Activated naive CD8-positive, alpha-beta T cell treated with anti-CD3 and anti-CD28 coated beads, Interleukin-2, amount 50 U/mL, for 24 hours (primary cell): ENCODE results near the gene TMEM178B.

Experiments used
- ATAC-seq: fragments of 150-1000 bp; cut with Tn5 transposase; one replicate; pipeline ENCODE4 v1.10.0; 2021
- DNase-seq: peaks from one replicate; pipeline ENCODE4 v3.0.0; 2021
- H3K27ac Mint-ChIP-seq: one replicate; pipeline ENCODE4 v1.8.0; 2021; ENCODE audit warnings: mild to moderate bottlenecking, mixed read lengths
- H3K27me3 Mint-ChIP-seq: one replicate; pipeline ENCODE4 v1.8.0; 2021; ENCODE audit warnings: mixed read lengths
- H3K36me3 Mint-ChIP-seq: one replicate; pipeline ENCODE4 v1.8.0; 2021; ENCODE audit warnings: low read depth, mixed read lengths
- H3K4me1 Mint-ChIP-seq: one replicate; pipeline ENCODE4 v1.8.0; 2021; ENCODE audit warnings: mixed read lengths
- H3K4me3 Mint-ChIP-seq: one replicate; pipeline ENCODE4 v1.8.0; 2021; ENCODE audit warnings: mild to moderate bottlenecking, moderate library complexity, mixed read lengths
- H3K9me3 Mint-ChIP-seq: one replicate; pipeline ENCODE4 v1.8.0; 2021; ENCODE audit warnings: mixed read lengths

The TMEM178B gene

DNA sequence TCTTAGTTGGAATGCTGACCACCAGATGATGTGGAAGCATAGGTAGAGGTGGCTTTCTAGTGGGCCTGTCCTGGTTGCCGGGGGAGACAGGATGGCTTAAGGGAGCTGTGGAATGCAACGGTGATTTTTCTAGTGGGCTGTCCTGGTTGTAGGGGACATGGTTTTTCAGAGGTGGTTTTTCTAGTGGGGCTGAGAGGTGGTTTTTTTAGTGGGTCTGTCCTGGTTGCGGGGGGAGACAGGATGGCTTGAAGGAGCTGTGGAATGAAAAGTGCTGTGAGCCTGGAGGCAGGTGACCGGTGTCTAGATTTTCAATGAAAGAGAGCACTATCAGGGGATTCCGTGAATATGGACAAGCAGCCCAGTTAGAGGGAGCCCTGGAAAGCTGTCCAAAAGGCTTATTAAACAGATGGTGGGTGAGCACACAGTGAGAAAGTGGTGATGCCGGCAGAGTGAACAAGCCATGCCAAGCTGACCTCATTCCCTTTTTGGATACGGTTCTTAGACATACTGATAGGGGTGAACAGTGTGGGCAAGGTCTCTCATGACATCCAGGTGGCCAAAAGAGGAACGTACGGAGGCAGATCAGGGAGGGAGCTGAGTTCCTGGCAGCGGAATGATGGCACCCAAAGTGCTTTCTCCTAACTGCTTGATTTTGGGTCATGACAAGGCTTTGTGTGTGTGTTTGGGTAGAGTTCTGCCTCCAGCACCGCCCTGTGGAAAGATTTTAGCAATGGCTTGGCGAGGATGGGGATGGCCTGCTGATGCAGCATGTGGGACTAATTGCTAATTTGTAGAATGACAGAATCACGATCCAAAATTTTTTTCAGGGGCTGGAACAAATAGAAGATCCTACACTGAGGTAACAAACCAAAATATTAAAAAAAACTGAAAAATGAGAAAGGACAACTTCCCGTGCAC lies 126.6 kb downstream of the TMEM178B start:
- Mint-ChIP-seq H3K9me3 (no peaks in the 10 kb centered on the region), H3K4me3 (no peak overlapping the region), H3K4me1 (no peaks in the 10 kb centered on the region), H3K27me3 (peaks cover 25% of the 10 kb centered on the region), H3K27ac (no peak overlapping the region), H3K36me3 (no peaks in the 10 kb centered on the region)
- DNase-seq (no peak), ATAC-seq (no peak)

GRCh38 chr7:141201145-141201885 lies 127.5 kb downstream of the TMEM178B start:
- Mint-ChIP-seq H3K4me3 (no peak overlapping the region), H3K4me1 (no peaks in the 10 kb centered on the region), H3K36me3 (no peaks in the 10 kb centered on the region), H3K27ac (no peak overlapping the region), H3K27me3 (peaks cover 25% of the 10 kb centered on the region), H3K9me3 (no peaks in the 10 kb centered on the region)
- ATAC-seq (no peak), DNase-seq (no peak)

GRCh38 chr7:141202535-141202934 lies 128.7 kb downstream of the TMEM178B start:
- H3K27ac Mint-ChIP-seq, result no peak overlapping the region
- H3K27me3 Mint-ChIP-seq, result peaks cover 25% of the 10 kb centered on the region
- H3K9me3 Mint-ChIP-seq, result no peaks in the 10 kb centered on the region
- no peak for ATAC-seq
- no peak overlapping the region for H3K4me3 Mint-ChIP-seq
- no peaks in the 10 kb centered on the region for H3K4me1 Mint-ChIP-seq
- DNase-seq, result no peak
- H3K36me3 Mint-ChIP-seq, result no peaks in the 10 kb centered on the region

DNA sequence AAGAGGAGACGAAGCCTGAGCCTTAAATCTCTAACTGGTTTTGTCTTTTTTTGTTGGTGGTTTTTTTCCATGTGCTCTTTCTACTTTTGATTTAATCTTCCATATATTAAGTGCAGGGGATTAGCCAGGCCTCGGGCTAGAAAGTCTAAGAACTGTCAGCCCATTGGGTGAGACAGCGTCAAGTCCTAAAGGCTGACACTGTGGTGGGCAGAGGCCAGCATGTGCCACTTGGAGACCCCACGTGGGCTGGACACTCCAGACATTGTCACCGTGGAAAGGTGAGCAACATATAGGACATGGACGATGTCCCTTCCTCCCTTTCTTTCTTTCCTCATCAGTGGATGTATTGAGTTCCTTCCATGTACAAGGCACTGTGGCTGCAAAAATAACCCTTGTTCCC lies 129.3 kb downstream of the TMEM178B start:
- no peaks in the 10 kb centered on the region for H3K36me3 Mint-ChIP-seq
- no peak overlapping the region for H3K4me3 Mint-ChIP-seq
- no peaks in the 10 kb centered on the region for H3K9me3 Mint-ChIP-seq
- DNase-seq (no peak), ATAC-seq (no peak)
- H3K4me1 Mint-ChIP-seq, result no peaks in the 10 kb centered on the region
- peaks cover 25% of the 10 kb centered on the region for H3K27me3 Mint-ChIP-seq
- no peak overlapping the region for H3K27ac Mint-ChIP-seq

DNA sequence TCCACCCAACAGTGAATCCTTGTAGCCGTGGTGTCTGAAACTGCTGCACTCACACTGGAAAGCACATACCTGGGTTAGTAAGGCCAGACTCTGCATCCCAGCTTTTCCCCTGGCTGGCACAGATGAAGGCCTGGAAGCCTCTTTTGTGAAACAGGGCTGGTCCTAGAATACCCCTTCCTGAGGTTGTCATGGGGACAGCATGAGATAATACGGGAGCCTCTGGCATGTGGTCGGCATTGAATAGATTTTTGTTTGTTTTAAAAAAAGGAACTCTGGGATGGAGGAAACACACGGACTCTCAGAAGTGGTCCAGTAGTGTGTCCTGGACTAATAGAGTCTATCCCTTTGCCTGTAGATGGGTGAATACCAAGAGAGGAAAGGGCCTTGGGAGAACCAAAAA lies 129.7 kb downstream of the TMEM178B start:
- Mint-ChIP-seq H3K27ac (no peak overlapping the region), H3K4me1 (no peaks in the 10 kb centered on the region)
- ATAC-seq, result no peak

DNA sequence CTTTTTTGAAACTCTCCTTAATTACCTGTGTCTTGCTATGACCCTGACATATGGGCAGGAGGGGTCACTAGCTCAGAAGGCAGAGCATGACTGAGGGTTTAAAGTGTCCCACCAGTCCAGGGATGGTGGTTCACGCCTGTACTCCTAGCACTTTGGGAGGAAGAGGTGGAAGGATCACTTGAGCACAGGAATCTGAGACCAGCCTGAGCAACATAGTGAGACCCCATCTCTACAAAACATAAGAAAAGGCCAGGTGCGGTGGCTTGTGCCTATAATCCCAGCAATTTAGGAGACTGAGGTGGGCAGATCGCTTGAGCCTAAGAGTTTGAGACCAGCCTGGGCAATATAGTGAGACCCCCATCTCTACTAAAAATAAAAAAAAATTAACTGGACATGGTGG lies 133.8 kb downstream of the TMEM178B start:
- Mint-ChIP-seq H3K9me3 (no peaks in the 10 kb centered on the region), H3K27ac (no peak overlapping the region), H3K4me3 (no peak overlapping the region), H3K27me3 (peaks cover 13% of the 10 kb centered on the region), H3K4me1 (no peaks in the 10 kb centered on the region), H3K36me3 (no peaks in the 10 kb centered on the region)
- no peak for DNase-seq
- no peak for ATAC-seq

More for the DNA sequence above, 129.7 kb downstream of the TMEM178B start:
- DNase-seq, result no peak
- no peaks in the 10 kb centered on the region for H3K9me3 Mint-ChIP-seq
- no peaks in the 10 kb centered on the region for H3K36me3 Mint-ChIP-seq
- H3K27me3 Mint-ChIP-seq, result peaks cover 24% of the 10 kb centered on the region
- no peak overlapping the region for H3K4me3 Mint-ChIP-seq

DNA sequence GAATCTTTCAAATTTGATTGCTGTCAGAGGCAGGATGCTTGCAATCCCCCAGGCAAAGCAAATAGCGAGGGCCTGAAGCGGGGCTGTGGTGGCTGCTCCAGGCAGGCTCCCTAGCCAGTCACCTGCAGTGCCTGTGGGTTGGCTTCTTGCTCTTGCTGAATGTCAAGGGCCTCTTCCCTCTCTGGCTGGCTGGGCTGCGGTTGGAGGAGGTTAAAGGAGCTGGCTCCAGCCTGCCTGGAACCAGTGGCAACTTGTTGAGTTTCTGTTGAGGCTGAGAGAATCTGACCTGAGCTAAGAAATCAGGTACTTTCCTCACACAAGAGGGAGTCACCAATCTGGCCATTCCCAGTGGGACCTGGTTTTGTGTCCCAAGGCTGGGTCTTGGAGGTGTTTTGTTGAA lies 134.7 kb downstream of the TMEM178B start:
- Mint-ChIP-seq H3K27me3 (peaks cover 7% of the 10 kb centered on the region), H3K27ac (no peak overlapping the region), H3K4me3 (no peak overlapping the region), H3K36me3 (no peaks in the 10 kb centered on the region), H3K9me3 (no peaks in the 10 kb centered on the region), H3K4me1 (no peaks in the 10 kb centered on the region)
- DNase-seq, result no peak
- no peak for ATAC-seq

- DNase-seq (no peak), ATAC-seq (no peak)
- no peak overlapping the region for H3K4me3 Mint-ChIP-seq
- H3K4me1 Mint-ChIP-seq, result no peaks in the 10 kb centered on the region
- H3K36me3 Mint-ChIP-seq, result no peaks in the 10 kb centered on the region
- H3K27me3 Mint-ChIP-seq, result peaks cover 7% of the 10 kb centered on the region
- H3K27ac Mint-ChIP-seq, result no peak overlapping the region
- H3K9me3 Mint-ChIP-seq, result no peaks in the 10 kb centered on the region
Measured at GRCh38 chr7:141209454-141209853, 135.6 kb downstream of the TMEM178B start.

DNA sequence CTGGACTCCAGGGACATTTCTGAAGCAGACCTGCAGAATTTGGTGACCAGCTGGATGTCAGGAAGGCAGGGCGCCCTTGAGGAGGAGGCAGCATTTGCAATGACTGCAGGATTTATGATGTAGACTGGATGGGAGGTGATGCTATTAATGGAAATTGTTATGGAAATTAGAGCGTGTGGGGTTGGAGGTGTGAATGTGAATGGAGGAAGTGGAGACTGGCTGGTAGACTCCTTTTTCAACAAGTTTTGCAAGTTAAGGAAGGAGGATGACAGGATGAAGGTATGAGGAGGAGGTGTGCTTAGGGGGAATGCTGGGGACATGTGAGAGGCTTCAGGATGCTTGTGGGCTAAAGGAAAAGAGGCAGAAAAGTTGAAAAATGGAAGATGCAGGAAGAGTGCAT lies 137.0 kb downstream of the TMEM178B start:
- no peak for ATAC-seq
- DNase-seq, result no peak
- no peaks in the 10 kb centered on the region for H3K9me3 Mint-ChIP-seq
- no peaks in the 10 kb centered on the region for H3K36me3 Mint-ChIP-seq
- peaks cover 9% of the 10 kb centered on the region for H3K27me3 Mint-ChIP-seq
- H3K4me3 Mint-ChIP-seq, result no peak overlapping the region
- no peaks in the 10 kb centered on the region for H3K4me1 Mint-ChIP-seq
- H3K27ac Mint-ChIP-seq, result no peak overlapping the region

DNA sequence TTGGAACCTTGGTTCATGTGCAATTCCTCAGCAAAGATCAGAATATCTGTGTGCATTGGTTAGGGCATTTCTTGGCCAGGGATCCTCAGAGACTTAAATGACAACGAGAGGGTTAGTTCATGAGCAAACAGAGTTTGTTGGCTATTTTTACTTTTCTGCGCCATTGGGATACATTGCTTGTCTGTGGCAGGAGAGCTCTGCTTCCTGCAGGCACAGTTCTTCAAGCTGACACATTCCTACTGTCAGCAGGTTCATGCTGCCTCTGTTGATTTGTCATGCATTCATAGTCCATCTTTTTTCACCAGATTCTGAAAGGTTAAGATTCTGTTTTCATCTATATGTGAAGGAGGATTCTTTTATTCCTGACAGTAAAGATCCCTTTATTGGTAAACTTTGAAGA lies 139.4 kb downstream of the TMEM178B start:
- Mint-ChIP-seq H3K27me3 (peaks cover 13% of the 10 kb centered on the region), H3K4me3 (no peak overlapping the region), H3K4me1 (no peaks in the 10 kb centered on the region), H3K9me3 (no peaks in the 10 kb centered on the region), H3K36me3 (no peaks in the 10 kb centered on the region), H3K27ac (no peak overlapping the region)
- ATAC-seq (no peak), DNase-seq (no peak)

GRCh38 chr7:141217938-141218337 lies 144.1 kb downstream of the TMEM178B start:
- Mint-ChIP-seq H3K4me1 (no peaks in the 10 kb centered on the region), H3K36me3 (no peaks in the 10 kb centered on the region), H3K4me3 (no peak overlapping the region), H3K9me3 (no peaks in the 10 kb centered on the region), H3K27me3 (peaks cover 6% of the 10 kb centered on the region), H3K27ac (no peak overlapping the region)
- ATAC-seq (no peak), DNase-seq (no peak)

GRCh38 chr7:141218941-141219340 lies 145.1 kb downstream of the TMEM178B start:
- no peaks in the 10 kb centered on the region for H3K4me1 Mint-ChIP-seq
- ATAC-seq, result no peak
- H3K27me3 Mint-ChIP-seq, result peaks cover 6% of the 10 kb centered on the region
- no peak for DNase-seq
- H3K36me3 Mint-ChIP-seq, result no peaks in the 10 kb centered on the region
- no peak overlapping the region for H3K27ac Mint-ChIP-seq
- H3K4me3 Mint-ChIP-seq, result no peak overlapping the region
- H3K9me3 Mint-ChIP-seq, result no peaks in the 10 kb centered on the region

DNA sequence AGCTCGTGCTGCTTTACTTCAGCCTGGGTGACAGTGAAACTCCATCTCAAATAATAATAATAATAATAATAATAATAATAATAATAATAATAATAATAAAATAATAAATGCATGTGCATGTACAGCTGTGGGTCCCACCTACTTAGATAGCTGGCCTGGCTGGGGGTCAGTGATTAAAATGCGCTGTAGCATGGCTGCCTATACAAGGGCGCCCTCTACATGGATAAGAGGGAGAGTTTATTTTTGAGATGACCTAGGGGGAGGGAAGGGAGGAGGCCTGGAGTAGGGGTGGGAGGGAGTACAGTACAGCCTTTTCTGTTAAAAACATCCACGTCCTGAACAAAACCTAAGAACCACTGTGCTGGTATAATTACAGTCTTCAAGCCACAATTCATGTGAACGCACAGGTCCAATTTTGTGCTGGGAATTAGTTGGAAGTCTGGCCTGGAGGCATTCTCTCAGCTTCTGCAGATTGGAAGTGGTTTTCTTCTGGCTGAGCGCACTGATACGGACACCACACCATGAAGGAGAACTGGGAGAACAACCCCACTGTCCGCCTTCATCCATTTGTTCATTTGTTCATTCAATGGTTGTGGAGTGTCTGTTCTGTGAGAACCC lies 146.5 kb downstream of the TMEM178B start:
- Mint-ChIP-seq H3K9me3 (no peaks in the 10 kb centered on the region), H3K27ac (no peak overlapping the region), H3K27me3 (peaks cover 4% of the 10 kb centered on the region), H3K4me1 (no peaks in the 10 kb centered on the region), H3K36me3 (no peaks in the 10 kb centered on the region), H3K4me3 (no peak overlapping the region)
- ATAC-seq (no peak), DNase-seq (no peak)

- no peak for ATAC-seq
- no peaks in the 10 kb centered on the region for H3K36me3 Mint-ChIP-seq
Measured at GRCh38 chr7:141221007-141221612, 147.2 kb downstream of the TMEM178B start.

More at GRCh38 chr7:141221007-141221612, 147.2 kb downstream of the TMEM178B start:
- Mint-ChIP-seq H3K27me3 (peaks cover 4% of the 10 kb centered on the region), H3K4me3 (no peak overlapping the region), H3K9me3 (no peaks in the 10 kb centered on the region), H3K27ac (no peak overlapping the region), H3K4me1 (no peaks in the 10 kb centered on the region)
- DNase-seq, result no peak
